Measurements from ENCODE around the gene TSR3.

The TSR3 gene

DNA sequence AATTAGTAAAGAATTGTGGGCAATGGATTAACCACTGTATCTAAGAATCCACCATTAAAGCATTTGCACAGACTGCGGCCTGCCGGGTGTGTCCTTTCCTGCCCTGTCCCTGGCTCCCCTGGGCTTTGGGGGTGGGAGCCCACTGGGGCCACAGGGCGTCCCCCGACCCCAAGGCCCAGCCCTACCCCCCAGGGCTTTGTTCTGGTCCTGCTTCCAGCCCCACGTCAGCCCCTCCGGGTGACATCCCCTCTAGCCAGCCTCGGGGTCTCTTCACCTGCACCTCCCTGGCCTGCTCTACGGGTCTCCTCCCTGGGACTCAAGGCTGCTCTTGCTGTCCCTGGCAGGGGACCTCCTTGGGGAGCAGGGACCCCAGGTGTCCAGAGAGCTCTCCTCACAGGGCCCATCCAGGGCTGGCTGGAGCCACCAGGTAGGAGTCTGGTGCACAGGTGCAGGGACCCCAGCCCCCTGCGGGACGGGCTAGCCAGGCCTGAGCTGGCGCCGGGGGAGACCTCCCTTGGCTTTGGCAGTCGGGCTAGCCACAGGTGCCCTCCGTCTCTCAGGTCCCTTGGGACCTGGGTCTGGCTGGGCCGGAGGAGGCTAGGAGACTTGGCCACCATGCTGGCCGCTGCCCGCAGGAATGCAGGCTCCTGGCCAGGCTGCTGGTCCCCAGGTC, 24.6 kb downstream of the TSR3 start:
- in situ Hi-C loops (cut with MboI; ENCODE audit: low sequenced_read_pairs): no loop called here

DNA sequence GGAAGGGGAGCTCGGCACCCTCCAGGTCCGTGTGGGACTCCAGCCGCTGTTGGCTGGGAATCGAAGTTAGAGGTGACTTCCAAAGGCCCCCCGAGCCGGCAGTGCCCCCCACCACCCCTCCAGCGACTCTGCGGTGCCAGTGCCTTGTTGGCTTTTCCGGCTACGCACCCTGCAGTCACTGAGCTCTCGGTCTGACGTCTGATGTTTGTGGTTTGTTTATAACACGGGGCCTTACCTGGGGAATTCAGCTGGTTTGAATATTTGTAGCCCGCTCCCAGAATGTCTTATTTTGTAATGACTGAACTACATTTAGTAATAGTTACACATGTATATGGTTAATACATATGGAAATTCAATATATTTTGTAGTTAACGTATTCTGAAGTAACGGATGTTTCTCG, 25.3 kb downstream of the TSR3 start:
- in situ Hi-C loops (cut with MboI; ENCODE audit: low sequenced_read_pairs): no loop called here

DNA sequence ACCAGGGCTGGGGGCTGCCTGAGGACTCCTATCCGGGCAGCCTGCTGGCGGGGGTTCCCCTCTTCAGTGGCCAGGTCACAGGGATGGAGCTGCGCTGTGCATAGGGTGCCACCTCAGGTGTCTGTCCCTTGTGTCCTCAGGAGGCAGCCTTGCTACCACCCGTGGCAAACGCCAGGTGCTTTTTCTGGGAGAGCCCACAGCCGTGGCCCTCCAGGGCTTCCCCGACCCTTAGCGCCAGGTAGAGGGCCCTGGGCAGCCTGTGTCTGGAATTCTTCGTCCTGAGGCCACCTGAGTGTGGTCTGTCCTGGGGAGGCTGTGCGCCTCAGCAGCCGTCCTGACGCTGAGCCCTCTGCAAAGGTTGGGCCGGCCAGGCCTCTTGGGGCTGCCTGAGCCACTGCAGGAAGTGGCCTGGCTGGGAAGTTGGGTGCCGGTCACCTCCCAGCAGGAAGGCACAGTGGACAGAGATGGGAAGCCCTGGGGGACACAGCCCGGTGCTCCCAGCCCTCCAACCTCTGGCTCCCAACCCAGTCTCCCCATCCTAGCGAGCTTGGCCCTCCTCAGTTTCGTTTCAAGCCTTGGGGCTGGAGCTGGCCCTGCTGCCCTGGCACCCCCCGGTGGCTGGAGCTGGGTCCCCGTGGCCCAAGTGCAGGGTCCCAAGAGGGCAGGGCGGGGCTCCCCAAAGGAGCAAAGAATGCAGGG, 25.9 kb downstream of the TSR3 start:
- in situ Hi-C loops (cut with MboI; ENCODE audit: low sequenced_read_pairs): no loop called here

DNA sequence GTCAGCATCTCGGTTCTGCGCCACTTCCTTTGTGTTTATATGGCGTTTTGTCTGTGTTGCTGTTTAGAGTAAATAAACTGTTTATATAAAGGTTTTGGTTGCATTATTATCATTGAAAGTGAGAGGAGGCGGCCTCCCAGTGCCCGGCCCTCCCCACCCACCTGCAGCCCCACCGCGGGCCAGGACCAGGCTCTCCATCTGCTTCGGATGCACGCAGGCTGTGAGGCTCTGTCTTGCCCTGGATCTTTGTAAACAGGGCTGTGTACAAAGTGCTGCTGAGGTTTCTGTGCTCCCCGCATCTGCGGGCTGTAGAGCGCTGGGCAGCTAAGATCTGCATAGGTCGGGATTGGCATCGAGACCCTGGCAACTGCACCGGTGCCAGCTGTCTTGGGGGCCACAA, 26.4 kb downstream of the TSR3 start:
- in situ Hi-C loops (cut with MboI; ENCODE audit: low sequenced_read_pairs): no loop called here

DNA sequence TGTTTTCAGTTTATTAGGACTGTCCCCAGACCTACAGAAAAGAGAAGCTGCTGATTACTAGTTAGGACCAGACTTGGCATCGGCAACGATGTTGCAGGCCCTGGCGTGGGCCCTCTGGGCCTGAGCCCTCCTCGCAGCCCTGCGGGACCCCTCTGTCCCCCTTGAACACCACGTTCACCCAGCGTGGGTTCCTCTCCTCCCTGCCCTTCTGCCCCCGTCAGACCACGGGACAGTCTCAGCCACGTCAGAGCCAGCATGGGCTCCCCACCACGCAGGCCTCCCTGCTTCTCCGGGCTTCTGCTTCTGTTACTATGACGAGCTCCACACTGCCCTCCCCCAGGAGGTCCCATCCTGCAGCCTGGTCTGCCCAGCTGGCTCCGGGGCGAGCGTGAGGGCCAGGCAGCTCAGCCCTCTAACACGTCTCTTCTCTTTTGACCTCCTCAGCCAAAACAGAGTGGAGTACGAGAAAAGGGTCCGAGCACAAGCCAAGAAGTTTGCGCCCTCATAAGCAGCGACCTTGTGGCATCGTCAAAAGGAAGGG, 27.3 kb downstream of the TSR3 start:
- in situ Hi-C loops (cut with MboI; ENCODE audit: low sequenced_read_pairs): no loop called here

DNA sequence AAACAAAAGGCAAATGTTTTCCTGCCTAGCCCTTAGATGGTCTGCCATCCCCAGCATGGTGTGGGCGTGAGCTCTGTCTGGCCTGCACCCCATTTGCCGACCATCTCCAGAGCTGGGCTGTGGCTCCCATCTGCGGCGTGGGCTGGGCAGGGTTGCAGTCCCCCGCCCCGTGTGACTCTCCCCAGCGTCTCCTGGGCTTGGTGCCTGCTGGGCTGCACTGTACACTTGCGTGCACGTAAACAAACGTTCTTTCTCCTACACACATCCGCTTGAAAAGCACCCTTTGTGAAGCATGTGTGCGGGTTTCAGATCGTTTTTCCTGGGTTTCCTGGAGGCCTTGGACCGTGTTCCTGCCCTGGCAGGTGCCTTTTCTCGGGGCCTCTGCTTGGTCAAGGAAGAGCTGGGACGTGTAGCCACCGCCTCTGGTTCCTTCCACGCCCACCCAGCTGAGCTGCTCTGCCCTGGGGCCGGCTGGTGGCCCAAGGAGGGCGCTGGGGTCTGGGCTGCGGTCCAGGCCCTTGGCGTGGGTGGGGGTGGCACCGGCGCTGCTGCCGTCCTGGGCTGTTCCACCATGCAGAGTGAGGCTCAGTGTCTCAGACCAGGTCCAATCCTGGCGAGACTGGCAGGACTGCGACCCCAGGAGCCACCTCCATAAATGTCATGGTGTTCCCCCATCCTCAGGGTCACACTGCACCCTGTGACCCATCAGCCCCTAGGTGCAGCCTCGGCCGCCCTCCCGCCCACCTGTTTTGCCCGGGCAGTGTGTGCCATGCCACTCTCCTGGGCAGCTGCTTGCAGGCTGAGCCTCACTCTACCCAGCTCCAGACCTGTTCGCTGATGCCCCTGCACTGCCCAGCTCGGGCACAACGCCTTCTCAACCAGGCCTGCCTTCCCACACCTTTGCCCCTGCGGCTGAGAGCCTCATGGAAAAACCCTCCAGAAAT, 28.1 kb downstream of the TSR3 start:
- in situ Hi-C loops (cut with MboI; ENCODE audit: low sequenced_read_pairs): no loop called here

DNA sequence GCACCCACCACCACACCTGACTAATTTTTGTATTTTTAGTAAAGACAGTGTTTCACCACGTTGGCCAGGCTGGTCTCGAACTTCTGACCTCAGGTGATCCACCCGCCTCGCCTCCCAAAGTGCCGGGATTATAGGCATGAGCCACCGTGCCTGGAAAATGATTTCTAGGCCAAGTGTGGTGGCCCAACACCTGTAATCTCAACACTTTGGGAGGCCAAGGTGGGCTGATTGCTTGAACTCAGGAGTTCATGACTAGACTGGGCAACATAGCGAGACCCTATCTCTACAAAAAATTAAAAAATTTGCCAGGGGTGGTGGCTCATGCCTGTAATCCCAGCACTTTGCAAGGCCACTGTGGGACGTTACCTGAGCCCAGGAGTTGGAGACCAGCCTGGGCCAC, 29.3 kb downstream of the TSR3 start:
- in situ Hi-C loops (cut with MboI; ENCODE audit: low sequenced_read_pairs): no loop called here

DNA sequence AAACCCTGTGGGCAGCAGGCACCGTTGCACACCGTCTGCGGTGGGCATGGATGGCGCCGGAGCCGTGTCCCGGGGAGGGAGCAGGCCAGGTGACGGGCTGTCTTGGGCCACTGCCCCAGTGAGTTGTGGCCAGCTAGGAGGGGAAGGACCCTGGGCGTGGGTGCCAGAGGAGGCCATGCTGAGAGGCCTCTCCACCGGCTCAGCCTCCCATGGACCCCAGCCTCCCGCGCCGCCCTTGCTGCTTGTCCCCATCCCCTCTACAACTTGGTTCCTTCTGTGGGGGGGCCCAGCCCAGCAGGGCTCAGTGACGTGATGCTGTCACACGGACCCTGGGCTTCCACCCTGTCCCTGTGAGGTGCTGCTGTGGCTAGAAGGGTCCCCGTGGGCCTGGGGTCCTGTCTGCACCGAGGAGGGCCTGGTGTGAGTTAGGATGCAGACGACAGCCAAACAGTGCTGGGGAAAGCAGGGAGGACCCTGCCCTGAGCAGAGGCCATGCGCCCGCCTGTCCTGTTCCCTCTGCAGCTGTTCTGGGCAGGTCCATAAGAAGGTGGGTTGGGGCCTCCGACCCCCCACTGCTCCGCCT, 30.9 kb downstream of the TSR3 start:
- in situ Hi-C loops (cut with MboI; ENCODE audit: low sequenced_read_pairs): no loop called here

DNA sequence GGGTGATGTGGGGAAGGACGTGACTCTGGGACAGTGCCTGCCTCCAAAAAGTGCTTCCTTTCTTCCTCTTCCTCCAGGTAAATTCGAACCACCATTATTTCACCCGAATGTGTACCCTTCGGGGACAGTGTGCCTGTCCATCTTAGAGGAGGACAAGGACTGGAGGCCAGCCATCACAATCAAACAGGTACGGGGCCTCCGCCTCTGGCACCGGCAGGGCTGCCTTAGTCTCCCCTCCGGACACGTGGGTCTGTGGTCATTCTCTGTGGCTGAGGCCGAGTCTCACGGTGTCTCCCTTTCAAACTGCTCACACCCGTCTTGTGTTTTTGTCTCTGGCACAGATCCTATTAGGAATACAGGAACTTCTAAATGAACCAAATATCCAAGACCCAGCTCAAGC, 31.6 kb downstream of the TSR3 start:
- in situ Hi-C loops (cut with MboI; ENCODE audit: low sequenced_read_pairs): no loop called here

DNA sequence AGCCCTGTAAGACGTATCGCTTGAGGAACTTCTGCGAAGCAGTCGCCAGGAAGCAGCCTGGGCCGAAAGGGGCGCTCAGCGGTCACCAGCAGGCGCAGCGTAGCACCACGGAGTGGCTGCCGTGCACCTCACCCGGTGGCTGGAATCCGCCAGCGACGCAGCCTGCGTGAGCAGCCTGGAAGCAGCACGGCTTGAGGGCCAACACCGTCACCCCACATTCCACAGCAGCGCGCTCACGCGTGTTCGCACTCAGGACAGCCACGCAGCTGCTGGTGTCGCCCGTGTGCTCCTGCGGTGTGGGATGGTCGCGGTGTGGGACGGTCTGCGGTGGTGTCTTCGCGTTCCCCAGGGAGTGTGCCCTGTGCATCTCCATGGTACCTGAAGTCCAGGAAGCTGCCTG, 32.6 kb downstream of the TSR3 start:
- in situ Hi-C loops (cut with MboI; ENCODE audit: low sequenced_read_pairs): no loop called here

DNA sequence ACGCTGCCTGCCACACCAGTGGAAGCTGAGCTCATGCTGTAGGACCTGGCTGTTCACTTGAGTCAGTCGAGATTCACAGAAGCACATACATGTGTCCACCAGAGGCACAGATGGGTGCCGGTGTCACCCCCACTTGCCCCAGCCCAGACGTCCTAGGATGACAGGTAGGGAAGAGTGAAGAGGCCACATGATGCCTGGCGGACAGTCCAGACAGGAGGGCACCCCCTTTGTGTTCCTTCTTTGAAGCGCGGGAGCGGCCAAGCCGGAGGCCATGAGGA, 33.5 kb downstream of the TSR3 start:
- in situ Hi-C loops (cut with MboI; ENCODE audit: low sequenced_read_pairs): no loop called here

DNA sequence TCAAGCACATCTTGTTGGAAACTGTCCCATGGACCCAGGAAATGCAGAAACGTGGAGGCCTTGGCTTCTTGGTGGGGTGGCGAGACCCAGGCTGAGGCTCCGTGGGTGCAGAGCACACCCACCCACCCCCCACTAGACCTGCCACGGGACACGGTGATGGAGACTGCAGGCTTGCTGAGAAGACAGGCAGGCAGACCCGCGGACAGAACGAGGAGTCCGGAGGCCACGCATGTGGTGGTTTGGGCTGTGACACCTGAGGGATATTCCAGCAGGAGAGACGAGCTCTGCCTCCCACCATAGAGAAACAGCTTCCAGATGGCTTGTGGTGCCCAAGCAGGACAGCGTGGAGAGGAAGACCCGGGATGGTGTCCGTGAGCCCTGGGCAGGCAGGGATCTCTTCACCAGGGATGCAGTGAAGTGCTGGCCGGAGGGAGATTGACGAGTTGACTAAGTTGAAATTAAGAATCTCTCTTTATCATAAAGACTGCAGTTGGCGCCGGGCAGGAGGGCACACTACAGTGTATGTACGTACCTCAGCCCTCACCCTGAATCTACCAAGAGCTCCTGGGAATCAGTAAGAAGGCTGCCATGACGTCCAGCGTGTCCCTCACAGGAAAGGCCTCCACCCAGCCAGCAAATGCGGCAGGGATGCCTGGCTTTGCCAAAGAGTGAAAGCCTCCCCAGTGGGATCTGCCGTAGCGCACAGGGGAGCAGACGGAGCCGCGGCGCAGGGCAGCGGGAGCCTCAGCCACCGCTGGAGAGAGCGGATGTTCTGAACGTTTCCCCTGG, 34.0 kb downstream of the TSR3 start:
- in situ Hi-C loops (cut with MboI; ENCODE audit: low sequenced_read_pairs): no loop called here

DNA sequence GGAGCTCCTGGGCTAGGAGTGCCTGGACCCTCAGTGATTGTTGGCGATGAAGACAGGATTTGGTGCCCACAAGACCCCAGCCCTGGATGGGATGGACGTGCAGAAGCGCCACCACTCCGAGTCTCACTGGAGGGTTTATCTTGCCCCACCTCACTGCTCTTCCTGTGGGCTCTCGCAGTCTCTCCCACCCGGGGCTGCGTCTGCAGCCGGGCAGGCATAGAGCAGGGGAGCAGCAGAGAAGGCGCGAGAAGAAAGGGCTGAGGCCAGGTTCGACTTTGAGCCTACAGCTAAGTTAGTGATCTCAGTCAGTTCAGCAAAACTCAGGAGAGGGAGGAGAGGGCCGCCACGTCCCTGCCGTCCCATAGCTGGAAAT, 35.7 kb downstream of the TSR3 start:
- in situ Hi-C loops (cut with MboI; ENCODE audit: low sequenced_read_pairs): no loop called here

DNA sequence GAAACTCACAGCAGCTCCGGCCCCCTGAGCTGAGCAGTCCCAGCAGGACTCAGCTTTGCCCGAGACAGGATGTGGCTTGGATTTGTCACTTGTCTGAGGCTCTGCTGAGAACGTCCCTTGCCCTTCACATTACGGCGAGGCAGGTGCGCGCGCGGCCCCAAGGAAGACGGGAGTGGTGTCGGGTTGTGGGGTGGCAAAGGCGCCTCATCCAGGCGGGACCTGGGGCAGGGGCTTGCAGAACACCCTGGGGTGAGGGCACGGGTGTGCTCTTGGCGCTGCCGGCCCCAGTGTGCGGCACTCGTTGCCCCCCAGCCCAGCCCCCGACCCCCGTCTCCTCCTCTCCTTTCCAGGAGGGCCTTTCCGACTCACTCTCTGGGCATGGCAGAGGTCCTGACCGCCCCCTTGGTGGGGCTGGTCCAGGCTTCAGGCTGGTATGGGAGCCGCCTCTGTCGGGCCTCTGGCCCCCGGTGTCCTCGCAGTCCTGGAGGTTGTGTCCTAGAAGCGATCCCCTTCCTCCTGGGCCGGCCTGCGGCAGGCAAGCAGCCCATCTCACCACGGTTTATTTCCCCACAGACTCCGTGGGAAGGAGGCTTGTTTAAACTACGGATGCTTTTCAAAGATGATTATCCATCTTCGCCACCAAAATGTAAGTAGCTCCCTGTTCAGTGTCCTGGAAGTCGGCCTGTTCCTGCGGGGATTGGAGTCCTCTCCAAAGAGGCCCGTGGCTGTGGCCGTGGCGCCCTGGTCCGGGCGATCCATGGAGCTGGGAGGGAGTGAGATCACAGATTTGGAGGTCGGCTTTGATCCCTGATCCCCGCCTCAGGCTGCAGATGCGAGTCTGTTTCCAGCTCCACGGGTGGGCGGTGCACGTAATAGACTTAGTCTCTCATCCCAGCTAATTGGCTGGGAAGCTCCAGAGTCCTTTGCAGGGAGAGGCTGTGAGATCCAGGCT, 36.3 kb downstream of the TSR3 start:
- in situ Hi-C loops (cut with MboI; ENCODE audit: low sequenced_read_pairs): no loop called here

DNA sequence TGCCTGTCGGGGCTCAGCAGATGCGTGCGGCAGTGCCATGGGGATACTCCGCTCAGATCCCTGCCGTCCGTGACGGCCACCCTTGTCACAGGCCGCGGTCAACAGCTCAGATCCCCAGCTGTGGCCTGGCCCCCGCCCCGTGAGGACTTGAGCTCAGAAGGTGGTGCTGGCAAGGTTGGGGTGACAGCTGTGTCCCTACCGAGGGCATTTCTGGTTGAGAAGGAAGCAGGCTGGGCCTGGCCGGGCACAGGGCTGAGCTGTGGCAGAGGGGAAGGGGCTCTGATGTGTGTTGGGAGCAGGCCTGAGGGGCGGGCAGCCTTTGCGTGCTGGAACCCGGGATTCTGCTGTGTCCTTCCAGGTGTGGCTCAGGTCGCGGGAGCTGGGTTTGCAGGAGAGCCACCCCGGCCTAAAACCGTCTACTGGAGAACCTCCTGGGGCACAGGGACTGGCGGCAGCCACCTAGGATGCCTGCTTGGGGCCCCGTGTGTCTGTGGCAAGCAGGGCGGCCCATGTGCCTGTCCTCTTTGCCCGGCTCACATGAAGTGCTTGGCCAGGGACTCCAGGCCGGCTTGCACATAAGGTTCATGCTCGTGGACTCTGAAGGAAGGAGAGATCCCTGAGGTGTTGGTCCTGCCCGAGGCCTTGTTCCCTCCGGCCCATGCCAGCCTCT, 37.1 kb downstream of the TSR3 start:
- in situ Hi-C loops (cut with MboI; ENCODE audit: low sequenced_read_pairs): no loop called here

DNA sequence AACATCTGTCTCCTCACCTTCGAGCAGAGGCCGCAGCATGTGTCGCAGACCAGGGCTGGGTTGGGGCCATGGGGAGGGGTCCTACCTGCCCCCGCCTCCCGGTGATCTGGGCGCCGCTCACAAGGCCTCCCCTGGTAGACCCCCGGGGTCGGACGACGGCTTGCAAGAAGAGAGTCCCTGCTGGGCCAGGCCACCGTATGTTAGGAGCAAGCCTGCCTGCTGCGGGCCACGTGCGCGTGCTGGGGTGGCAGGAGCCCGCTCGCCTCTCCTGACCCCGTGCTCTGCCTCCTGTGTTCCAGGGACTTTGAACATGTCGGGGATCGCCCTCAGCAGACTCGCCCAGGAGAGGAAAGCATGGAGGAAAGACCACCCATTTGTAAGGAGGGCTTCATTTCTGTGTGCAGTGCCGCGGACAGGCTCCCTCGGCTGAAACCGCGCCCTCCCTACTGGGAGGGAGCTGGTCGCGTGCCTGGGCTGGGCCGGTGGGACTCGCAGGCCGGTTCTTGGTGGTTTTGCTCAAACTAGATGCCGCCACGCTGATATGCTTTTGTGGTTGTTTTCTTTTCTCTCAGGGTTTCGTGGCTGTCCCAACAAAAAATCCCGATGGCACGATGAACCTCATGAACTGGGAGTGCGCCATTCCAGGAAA, 37.8 kb downstream of the TSR3 start:
- in situ Hi-C loops (cut with MboI; ENCODE audit: low sequenced_read_pairs): no loop called here

DNA sequence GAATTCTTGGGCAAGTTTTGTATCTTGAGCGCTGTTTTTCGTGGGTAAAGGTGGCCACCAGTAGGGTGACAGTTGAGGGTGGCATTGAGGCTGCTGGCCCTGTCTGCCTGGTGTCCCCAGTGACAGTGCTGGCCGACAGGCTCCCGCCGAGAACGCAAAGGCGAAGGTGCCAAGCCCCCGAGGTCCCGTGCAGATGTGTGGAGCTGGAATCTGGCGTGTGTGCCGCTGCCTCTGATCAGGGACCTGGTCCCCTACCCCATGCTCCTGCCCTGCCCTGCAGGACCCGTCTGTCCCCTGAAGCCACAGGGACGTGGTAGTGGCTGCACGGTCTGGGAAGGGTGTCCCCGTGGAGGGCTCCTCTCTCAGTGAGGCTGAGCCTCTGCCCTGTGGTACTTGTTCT, 38.8 kb downstream of the TSR3 start:
- in situ Hi-C loops (cut with MboI; ENCODE audit: low sequenced_read_pairs): no loop called here

DNA sequence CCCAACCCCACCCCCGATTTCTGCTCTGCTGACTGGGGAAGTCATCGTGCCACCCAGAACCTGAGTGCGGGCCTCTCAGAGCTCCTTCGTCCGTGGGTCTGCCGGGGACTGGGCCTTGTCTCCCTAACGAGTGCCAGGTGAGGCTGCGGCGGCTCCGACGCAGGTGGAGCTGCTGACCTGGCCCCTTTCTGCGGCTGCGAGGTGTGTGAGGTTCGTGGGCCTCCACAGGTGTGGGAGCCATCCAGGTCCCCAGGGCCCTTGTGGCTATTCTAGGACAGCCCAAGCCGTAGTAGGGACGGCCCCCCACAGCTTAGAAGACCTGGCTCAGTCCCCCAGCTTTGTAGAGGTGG, 39.2 kb downstream of the TSR3 start:
- in situ Hi-C loops (cut with MboI; ENCODE audit: low sequenced_read_pairs): no loop called here

All from hTERT RPE-1 (cell line).